Stimulated activated CD8-positive, alpha-beta memory T cell treated with anti-CD3 and anti-CD28 coated beads, Interleukin-12 subunit alpha, Interleukin-12 subunit beta, amount 100 ng/mL, for 1 hour (primary cell): ENCODE results near the gene CERS6.

Experiments used
- DNase-seq: peaks from one replicate; pipeline ENCODE4 v3.0.0-alpha.2; 2020; ENCODE audit warnings: low read depth

CERS6 gene

GRCh38 chr2:168703926-168704325 is 247.9 kb downstream of the CERS6 start:
- DNase-seq = no peak

GRCh38 chr2:168705534-168706470 is 249.7 kb downstream of the CERS6 start:
- DNase-seq = no peak

- DNase-seq = no peak
Observed at GRCh38 chr2:168706806-168707205, 250.7 kb downstream of the CERS6 start.

DNA sequence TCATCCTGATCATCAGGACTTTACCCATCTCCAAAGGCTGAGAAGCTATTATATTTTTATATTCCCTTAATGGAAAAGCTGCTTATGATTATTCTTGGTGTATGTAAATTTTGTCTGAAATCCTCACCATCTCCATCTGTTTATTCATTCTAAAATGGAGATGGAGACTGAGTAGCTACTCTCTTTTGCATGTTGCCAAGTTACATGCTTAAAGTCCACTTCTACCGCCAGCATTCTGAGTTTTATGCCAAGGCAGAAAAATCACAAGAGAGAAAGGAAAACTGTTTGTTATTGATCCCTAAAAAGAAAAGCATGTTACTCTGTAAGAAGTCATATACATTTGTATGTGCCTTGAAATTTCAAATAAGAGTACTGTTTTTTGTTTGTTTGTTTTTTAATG is 252.0 kb downstream of the CERS6 start:
- no peak for DNase-seq

DNA sequence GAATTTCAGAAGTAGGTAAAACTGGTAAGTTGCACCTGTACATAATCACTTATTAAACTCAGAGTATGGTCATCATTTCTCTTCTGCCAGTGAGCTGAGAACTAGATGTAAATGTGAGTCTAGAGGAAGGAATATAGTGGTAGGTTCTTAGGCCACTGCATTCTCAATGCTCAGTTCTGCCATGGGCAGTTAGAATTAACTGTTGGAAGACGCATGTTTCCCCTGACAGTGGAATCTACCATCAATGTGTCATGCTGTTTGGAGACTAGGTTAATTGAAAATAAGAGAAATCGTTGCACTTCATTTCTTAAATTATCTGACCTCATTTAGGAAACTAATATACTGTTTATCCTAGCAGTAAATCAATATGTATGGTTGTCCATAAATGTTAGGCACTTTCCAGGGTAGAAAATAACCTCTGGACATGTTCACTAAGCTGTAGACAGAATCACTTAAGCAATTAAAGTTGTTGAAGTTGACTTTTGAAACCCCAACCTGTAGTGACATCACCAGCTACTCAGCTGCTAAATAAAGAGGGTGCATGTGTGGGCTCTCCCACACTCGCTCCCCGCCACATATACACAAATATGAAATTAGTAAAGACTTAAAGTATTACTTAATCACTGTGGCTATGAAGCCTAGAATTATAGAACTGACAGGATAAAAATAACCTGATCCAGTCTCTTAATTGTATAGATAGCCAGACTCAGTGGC is 254.8 kb downstream of the CERS6 start:
- no peak for DNase-seq

- no peak for DNase-seq
Observed at GRCh38 chr2:168712053-168712452, 256.0 kb downstream of the CERS6 start.

- no peak for DNase-seq
Observed at GRCh38 chr2:168713325-168713724, 257.3 kb downstream of the CERS6 start.

DNA sequence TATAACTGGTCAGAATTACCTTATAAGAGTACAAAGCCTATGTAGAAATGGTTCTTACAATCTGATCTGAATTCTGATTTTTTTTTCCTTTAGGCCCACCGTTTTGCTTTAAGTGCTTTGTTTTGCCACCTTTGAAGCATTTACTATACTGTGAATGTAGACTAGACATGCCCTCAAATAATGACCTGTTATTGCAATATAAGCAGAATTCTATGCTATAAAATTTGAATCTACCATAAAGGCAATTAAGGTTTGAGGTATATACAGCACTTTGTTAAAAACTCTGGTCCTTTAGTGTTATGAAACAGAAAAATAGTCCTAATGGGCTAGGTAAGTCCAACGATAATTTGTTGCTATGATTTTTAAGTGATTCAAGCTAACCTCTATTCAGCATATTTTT is 259.8 kb downstream of the CERS6 start:
- no peak for DNase-seq

GRCh38 chr2:168716839-168717238 is 260.8 kb downstream of the CERS6 start:
- DNase-seq = no peak

GRCh38 chr2:168717790-168718502 is 261.9 kb downstream of the CERS6 start:
- no peak for DNase-seq

DNA sequence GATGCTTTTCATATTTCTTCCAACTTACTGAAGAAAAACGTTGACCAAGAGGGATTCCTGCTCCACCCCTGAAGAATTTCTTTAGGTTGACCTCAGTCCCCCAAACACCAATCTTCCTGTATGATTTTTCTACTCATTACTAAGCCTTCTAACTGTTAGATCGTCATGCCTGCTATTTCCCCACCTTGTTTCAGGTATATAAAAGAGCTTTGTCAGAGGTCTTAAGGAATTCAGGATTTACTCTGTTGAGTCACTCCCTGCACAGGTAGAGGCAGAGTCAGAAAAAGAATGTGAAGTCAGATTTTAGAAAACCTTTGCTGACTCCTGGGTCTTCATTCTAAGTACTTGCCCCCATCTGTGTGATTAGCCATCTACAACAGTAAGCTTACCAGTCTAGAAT is 262.6 kb downstream of the CERS6 start:
- no peak for DNase-seq

DNA sequence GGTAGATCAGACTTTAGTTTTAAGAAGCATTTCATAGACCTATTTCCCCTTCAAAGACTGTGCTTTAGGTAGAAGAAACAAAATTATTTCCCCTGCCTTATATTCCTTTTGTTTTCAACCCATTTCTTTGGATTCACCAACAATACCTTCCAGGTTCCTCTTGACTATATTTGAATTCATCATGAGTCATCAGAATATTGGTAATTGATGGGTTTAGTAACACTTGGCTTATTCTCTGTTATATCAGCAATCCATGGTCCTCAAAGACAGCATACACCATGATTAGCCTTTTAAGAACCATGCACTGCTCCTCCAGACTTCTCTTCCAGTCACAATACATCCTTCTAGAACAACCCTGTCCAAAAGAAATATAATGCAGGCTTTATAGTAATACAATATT is 263.4 kb downstream of the CERS6 start:
- DNase-seq = no peak

DNA sequence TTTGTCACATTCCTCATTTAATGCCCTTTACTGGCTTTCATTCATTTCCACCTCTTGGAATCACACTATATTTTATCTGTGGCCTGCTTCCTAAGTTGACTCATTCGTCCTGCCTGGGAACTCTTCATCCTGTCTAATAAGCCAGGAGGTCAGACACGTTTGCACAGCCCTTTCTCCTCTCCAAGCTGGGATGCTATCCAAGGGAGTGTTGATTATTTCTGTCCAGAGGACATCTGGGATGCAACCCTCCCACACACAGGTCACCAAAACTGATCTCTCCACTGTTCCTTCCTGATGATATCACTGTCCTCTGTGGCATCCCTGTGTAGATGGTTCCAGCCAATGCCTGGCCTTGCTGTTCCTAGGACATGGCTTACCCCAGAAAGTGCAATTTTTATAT is 266.5 kb downstream of the CERS6 start:
- DNase-seq = no peak

GRCh38 chr2:168723275-168723899 is 267.3 kb downstream of the CERS6 start:
- DNase-seq = no peak

GRCh38 chr2:168726375-168726774 is 270.3 kb downstream of the CERS6 start:
- no peak for DNase-seq

DNA sequence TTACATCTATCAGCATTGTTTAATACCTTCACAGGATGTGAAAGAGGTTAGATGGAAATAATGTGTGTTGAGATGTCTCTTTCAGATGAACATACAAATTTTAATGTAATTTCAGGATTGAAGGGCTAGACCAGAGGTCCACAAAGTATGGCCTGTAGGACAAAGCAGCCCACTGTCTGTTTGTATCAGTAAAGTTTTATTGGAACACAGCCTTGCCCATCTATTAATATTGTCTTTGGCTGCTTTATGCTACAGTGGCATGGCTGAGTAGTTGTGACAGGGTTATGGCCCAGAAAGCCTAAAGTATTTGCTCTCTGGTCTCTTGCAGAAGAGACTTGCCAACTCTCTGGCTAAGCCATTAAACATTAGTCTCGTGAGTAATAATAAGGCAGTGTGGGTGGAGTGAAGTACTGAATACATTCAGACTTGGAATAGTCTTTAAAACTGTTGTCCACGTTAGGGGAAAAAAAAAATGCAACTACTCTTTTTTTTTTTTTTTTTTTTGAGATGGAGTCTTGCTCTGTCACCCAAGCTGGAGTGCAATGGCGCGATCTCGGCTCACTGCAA is 271.9 kb downstream of the CERS6 start:
- DNase-seq = no peak

DNA sequence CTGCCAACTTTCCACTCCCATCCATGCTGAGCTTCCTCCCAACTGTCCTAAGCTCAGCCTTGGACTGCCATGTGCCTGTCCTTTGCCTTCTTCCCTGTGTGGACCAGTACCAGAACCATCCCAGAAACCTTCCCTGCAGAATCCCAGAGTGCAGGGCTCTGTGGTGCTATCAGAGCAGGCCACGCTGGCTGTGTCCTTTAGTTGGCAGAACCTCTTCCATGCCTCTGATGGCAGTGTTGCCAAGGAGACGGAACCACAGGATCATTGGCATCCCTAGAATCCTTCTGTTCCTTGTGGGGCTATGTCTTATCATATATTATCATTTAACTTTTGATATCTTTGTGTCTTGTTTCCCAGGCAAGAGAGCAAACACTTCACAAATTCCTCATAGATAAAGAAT is 273.4 kb downstream of the CERS6 start:
- no peak for DNase-seq

- DNase-seq = no peak
Observed at GRCh38 chr2:168730344-168730743, 274.3 kb downstream of the CERS6 start.

DNA sequence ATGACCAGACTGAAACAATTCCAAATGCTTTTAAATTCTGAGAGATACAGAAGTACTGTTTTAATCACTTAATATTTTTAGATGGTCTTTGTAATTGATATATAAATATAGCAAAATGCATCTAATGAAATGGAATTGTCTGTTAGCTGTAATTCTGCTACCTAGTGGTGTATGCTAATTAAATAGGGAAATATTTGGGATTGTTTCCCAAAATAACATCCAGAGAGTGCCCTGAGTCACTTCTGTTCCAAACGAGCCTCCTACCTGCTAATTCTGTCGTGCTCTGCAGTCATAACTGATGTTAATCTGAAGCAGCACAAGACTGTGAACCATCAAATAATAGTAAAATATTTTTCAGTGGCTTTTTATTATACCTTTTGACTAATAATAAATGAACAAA is 274.9 kb downstream of the CERS6 start:
- DNase-seq = no peak

GRCh38 chr2:168731616-168732015 is 275.5 kb downstream of the CERS6 start:
- no peak for DNase-seq

GRCh38 chr2:168732100-168732499 is 276.0 kb downstream of the CERS6 start:
- DNase-seq = no peak

GRCh38 chr2:168732506-168732905 is 276.4 kb downstream of the CERS6 start:
- no peak for DNase-seq
